ENCODE data around the gene RBBP4.

GRCh38 chr1:32618673-32619221 lies 32.3 kb upstream of the RBBP4 start:
- TF ChIP-seq ZNF274 (IDR thresholded peaks at IDR 0.05; ENCODE audit: borderline replicate concordance, extremely low read depth, low read length), result no peak
- TF ChIP-seq CREB1 (IDR thresholded peaks at IDR 0.05), result no peak
